A549 treated with CORT108297 at 1 μM for 4 hours (cell line): ENCODE measurements around the gene SDHD. TPM values are rescaled to one million over a fixed set of nuclear protein-coding genes. Genes with fewer than 3 reads are reported as not detected.

ENCODE experiments used
- total RNA-seq: library from RNA; stranded (reverse); fragments of 200-300 nt; extraction: Qiagen RNA extraction; gene quantifications from 5 replicates; pipeline ENCODE4 v1.2.3, GENCODE V29; 2022

SDHD gene
- total RNA-seq, result 66.2 to 98.0 TPM (median 68.1 TPM) in 5 replicates

GRCh38 chr11:112086422-112087191 is at the start of gene SDHD, which contains the start of gene TIMM8B:
TSS of gene SDHD (plus strand) at chr11:112086873. CDS start at chr11:112086908, 35 bp downstream.
TSS of gene TIMM8B (minus strand) at chr11:112086756. CDS start at chr11:112086723, 33 bp downstream.

GRCh38 chr11:112073941-112074811 is 12.5 kb upstream of the SDHD start, which contains the start of the genes NKAPD1 and PIH1D2:
TSS of gene NKAPD1 (plus strand) at chr11:112074299. CDS start at chr11:112075575, 1,276 bp downstream.
TSS of gene PIH1D2 (minus strand) at chr11:112074017. CDS start at chr11:112073174, 843 bp downstream.

Other genes with a start within 250 kb of the SDHD start
- 18.9 to 20.3 TPM (median 19.8 TPM) in 5 replicates for gene ALG9, start 215.3 kb upstream of the SDHD start, total RNA-seq
- gene FDXACB1, start 207.7 kb upstream of the SDHD start, total RNA-seq, result 1.3 to 1.7 TPM (median 1.6 TPM) in 5 replicates
- gene CFAP68, start 207.3 kb upstream of the SDHD start, total RNA-seq, result 28.4 to 34.2 TPM (median 31.2 TPM) in 5 replicates
- 5.5 to 13.0 TPM (median 6.5 TPM) in 5 replicates for gene CRYAB, start 175.1 kb upstream of the SDHD start, total RNA-seq
- not detected in 5 replicates for gene HSPB2, start 174.1 kb upstream of the SDHD start, total RNA-seq
- gene C11orf52, start 168.0 kb upstream of the SDHD start, total RNA-seq, result 0.11 TPM in 1 of 5 replicates, not detected in the others
- gene DIXDC1, start 149.5 kb upstream of the SDHD start, total RNA-seq, result 4.1 to 7.5 TPM (median 6.9 TPM) in 5 replicates
- 24.4 to 33.2 TPM (median 28.3 TPM) in 5 replicates for gene DLAT, start 61.5 kb upstream of the SDHD start, total RNA-seq
- 0.77 to 1.5 TPM (median 0.99 TPM) in 5 replicates for gene PIH1D2, start 12.9 kb upstream of the SDHD start, total RNA-seq
- 12.1 to 18.8 TPM (median 14.4 TPM) in 5 replicates for gene NKAPD1, start 12.6 kb upstream of the SDHD start, total RNA-seq
- gene TIMM8B, start 117 bp upstream of the SDHD start, total RNA-seq, result 67.1 to 72.7 TPM (median 69.5 TPM) in 5 replicates
- 92.2 to 108 TPM (median 101 TPM) in 5 replicates for gene IL18, start 77.2 kb downstream of the SDHD start, total RNA-seq
- 0.17 TPM in 1 of 5 replicates, not detected in the others for gene TEX12, start 80.5 kb downstream of the SDHD start, total RNA-seq
- 0.40 to 1.2 TPM (median 0.80 TPM) in 5 replicates for gene BCO2, start 88.6 kb downstream of the SDHD start, total RNA-seq
- 30.4 to 33.1 TPM (median 31.7 TPM) in 5 replicates for gene PTS, start 139.6 kb downstream of the SDHD start, total RNA-seq
- not detected in 5 replicates for gene PLET1, start 174.0 kb downstream of the SDHD start, total RNA-seq